Measurements from ENCODE around the gene SNTB2.

The SNTB2 gene

GRCh38 chr16:69204172-69204571 is 17.2 kb downstream of the SNTB2 start:
- DNase-seq (ENCODE audit: extremely low read depth, low read depth): no peak
- TF ChIP-seq CTCF (IDR thresholded peaks at IDR 0.05; ENCODE audit: low read depth, low read length): no peak

DNA sequence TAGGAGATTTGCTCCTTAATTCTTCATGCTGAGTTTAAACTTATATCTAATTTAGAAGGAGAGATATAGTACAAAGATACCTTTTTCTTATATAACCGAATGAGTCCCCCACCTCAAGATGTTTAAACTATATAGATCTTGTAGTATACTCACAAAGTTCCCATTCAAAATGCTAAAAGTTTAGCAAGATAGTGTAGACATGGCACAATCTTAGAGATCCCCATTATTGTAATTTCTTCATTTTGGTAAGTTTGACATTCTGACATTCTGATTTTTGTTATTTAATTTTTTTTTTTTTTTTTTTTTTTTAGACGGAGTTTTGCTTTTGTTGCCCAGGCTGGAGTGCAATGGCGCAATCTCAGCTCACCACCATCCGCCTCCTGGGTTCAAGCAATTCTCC is 22.8 kb downstream of the SNTB2 start:
- TF ChIP-seq CTCF (IDR thresholded peaks at IDR 0.05; ENCODE audit: low read depth, low read length): no peak
- DNase-seq (ENCODE audit: extremely low read depth, low read depth): no peak

GRCh38 chr16:69217433-69217832 is 30.5 kb downstream of the SNTB2 start:
- TF ChIP-seq CTCF (IDR thresholded peaks at IDR 0.05; ENCODE audit: low read depth, low read length): no peak
- DNase-seq (ENCODE audit: extremely low read depth, low read depth): no peak

DNA sequence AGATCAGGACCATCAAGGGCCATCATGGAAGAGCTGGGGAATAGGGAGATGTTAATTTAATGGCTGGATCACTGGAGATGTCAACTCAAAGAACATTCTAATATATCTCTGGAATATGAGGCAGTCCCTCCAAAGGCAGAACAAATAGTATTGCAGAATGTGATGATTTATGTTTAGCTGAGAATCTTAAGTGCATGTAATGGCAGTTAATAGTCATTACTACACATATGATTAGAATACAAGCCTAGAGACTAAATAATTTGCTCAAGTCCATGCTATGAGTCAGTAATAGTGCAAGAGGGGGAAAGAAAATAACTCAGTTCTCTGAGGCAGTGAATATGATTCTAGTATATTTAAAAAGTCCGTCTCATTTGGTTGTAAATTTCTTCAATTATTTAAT is 32.3 kb downstream of the SNTB2 start:
- TF ChIP-seq CTCF (IDR thresholded peaks at IDR 0.05; ENCODE audit: low read depth, low read length): no peak
- DNase-seq (ENCODE audit: extremely low read depth, low read depth): no peak

DNA sequence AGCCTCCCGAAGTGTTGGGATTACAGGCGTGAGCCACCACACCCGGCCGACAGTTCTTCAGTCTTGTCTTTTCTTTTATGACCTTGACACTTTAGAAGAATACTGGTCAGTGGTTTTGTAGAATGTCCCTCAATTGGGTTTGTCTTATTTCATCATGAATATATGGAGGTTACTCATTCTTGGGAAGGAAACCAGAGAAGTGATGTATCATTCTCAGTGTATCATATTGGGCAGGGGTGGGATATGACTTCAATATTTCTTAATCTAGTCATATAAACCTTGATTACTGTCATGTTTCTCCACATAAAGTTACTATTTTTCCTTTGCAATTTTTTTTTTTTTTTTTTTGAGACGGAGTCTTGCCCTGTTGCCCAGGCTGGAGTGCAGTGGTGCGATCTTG is 36.9 kb downstream of the SNTB2 start:
- no peak for DNase-seq (ENCODE audit: extremely low read depth, low read depth)

GRCh38 chr16:69225121-69225520 is 38.2 kb downstream of the SNTB2 start:
- TF ChIP-seq CTCF (IDR thresholded peaks at IDR 0.05; ENCODE audit: low read depth, low read length): no peak
- no peak for DNase-seq (ENCODE audit: extremely low read depth, low read depth)

More for the DNA sequence above, 36.9 kb downstream of the SNTB2 start:
- TF ChIP-seq CTCF (IDR thresholded peaks at IDR 0.05; ENCODE audit: low read depth, low read length): no peak

GRCh38 chr16:69233124-69233523 is 46.2 kb downstream of the SNTB2 start:
- no peak for DNase-seq (ENCODE audit: extremely low read depth, low read depth)
- no peak for TF ChIP-seq CTCF (IDR thresholded peaks at IDR 0.05; ENCODE audit: low read depth, low read length)
